Liver (tissue), 9 donors: ENCODE measurements around the gene TAF13. TPM values are rescaled to one million over a fixed set of nuclear protein-coding genes. Genes with fewer than 3 reads are reported as not detected.

Experiments
- DNase-seq: peaks from one replicate; pipeline ENCODE4 v3.0.0-alpha.2; 2017; ENCODE audit warnings: low spot score
- H3K27ac ChIP-seq, 2 donors: one replicate each; pipeline ENCODE4 v1.7.0; 2013; ENCODE audit warnings: inconsistent platforms in 2 of 2, low read length in 2 of 2, control low read depth in 1 of 2, low read depth in 1 of 2, mild to moderate bottlenecking in 1 of 2
- H3K27me3 ChIP-seq, 4 donors: one replicate each; pipeline versions ENCODE4 v1.6.1 to v1.7.0; 2013; ENCODE audit warnings: low read length in 3 of 4, inconsistent platforms in 1 of 4, mild to moderate bottlenecking in 1 of 4, moderate library complexity in 1 of 4; ENCODE audit not compliant: control insufficient read depth in 4 of 4, insufficient read depth in 4 of 4
- H3K36me3 ChIP-seq, 4 donors: one replicate each; pipeline versions ENCODE4 v1.6.1 to v1.7.0; 2013; ENCODE audit warnings: low read length in 3 of 4, mild to moderate bottlenecking in 3 of 4, low read depth in 1 of 4, moderate library complexity in 1 of 4; ENCODE audit not compliant: control insufficient read depth in 4 of 4, insufficient read depth in 3 of 4
- H3K4me1 ChIP-seq, 4 donors: one replicate each; pipeline versions ENCODE4 v1.6.1 to v1.7.0; 2013; ENCODE audit warnings: low read length in 3 of 4, mild to moderate bottlenecking in 3 of 4, moderate library complexity in 1 of 4; ENCODE audit not compliant: control insufficient read depth in 4 of 4, insufficient read depth in 4 of 4
- H3K4me3 ChIP-seq, 3 donors: one replicate each; pipeline versions ENCODE4 v1.6.1 to v1.7.0; 2013; ENCODE audit warnings: low read length in 3 of 3, control low read depth in 1 of 3, low read depth in 1 of 3, mild to moderate bottlenecking in 1 of 3
- H3K9ac ChIP-seq, 2 donors: one replicate each; pipeline ENCODE4 v1.7.0; 2013; ENCODE audit warnings: low read length in 2 of 2, mild to moderate bottlenecking in 2 of 2, moderate library complexity in 2 of 2, control low read depth in 1 of 2, low read depth in 1 of 2
- H3K9me3 ChIP-seq, 4 donors: one replicate each; pipeline versions ENCODE4 v1.6.1 to v1.7.0; 2013; ENCODE audit warnings: low read length in 3 of 4; ENCODE audit not compliant: control insufficient read depth in 4 of 4
- CTCF ChIP-seq: fragments of 150-350 bp; IDR thresholded peaks from 2 replicates; pipeline ENCODE4 v1.5.1; 2017; ENCODE audit warnings: improper control_type of control experiment, low read depth, low read length; ENCODE audit not compliant: missing input control
- EGR1 ChIP-seq, 2 donors: IDR thresholded peaks; 2 replicates each; pipeline ENCODE4 v1.6.1; 2016 to 2018; ENCODE audit warnings: antibody characterized with exemption in 2 of 2, low read depth in 2 of 2
- FOXA1 ChIP-seq: IDR thresholded peaks from 2 replicates; pipeline ENCODE4 v1.6.1; 2016; ENCODE audit warnings: antibody characterized with exemption
- FOXA2 ChIP-seq: IDR thresholded peaks from 2 replicates; pipeline ENCODE4 v1.6.1; 2016; ENCODE audit warnings: antibody characterized with exemption
- GABPA ChIP-seq, 2 donors: IDR thresholded peaks in 1 of 2; conservative IDR thresholded peaks in 1 of 2; 2 replicates each; pipeline ENCODE4 v1.6.1; 2016; ENCODE audit warnings: antibody characterized with exemption in 2 of 2, mild to moderate bottlenecking in 1 of 2, moderate library complexity in 1 of 2
- HNF4A ChIP-seq, 2 donors: conservative IDR thresholded peaks; 2 replicates each; pipeline ENCODE4 v1.6.1; 2016; ENCODE audit warnings: antibody characterized with exemption in 2 of 2, mild to moderate bottlenecking in 2 of 2
- HNF4G ChIP-seq: IDR thresholded peaks from 2 replicates; pipeline ENCODE4 v1.6.1; 2016; ENCODE audit warnings: antibody characterized with exemption
- JUND ChIP-seq, 2 donors: IDR thresholded peaks; 2 replicates each; pipeline ENCODE4 v1.6.1; 2016; ENCODE audit warnings: antibody characterized with exemption in 2 of 2
- MAX ChIP-seq: IDR thresholded peaks from 2 replicates; pipeline ENCODE4 v1.6.1; 2016; ENCODE audit warnings: antibody characterized with exemption
- NR2F2 ChIP-seq: IDR thresholded peaks from 2 replicates; pipeline ENCODE4 v1.6.1; 2016; ENCODE audit warnings: antibody characterized with exemption
- RAD21 ChIP-seq, 2 donors: IDR thresholded peaks; 2 replicates each; pipeline ENCODE4 v1.6.1; 2016; ENCODE audit warnings: antibody characterized with exemption in 2 of 2, mild to moderate bottlenecking in 2 of 2
- REST ChIP-seq: IDR thresholded peaks from 2 replicates; pipeline ENCODE4 v1.6.1; 2016; ENCODE audit warnings: antibody characterized with exemption, mild to moderate bottlenecking
- RXRA ChIP-seq, 2 donors: IDR thresholded peaks; 2 replicates each; pipeline ENCODE4 v1.6.1; 2017 to 2018; ENCODE audit warnings: antibody characterized with exemption in 2 of 2, mild to moderate bottlenecking in 1 of 2
- SP1 ChIP-seq: IDR thresholded peaks from 2 replicates; pipeline ENCODE4 v1.6.1; 2018; ENCODE audit warnings: antibody characterized with exemption, mild to moderate bottlenecking
- TAF1 ChIP-seq: conservative IDR thresholded peaks from 2 replicates; pipeline ENCODE4 v1.6.1; 2016; ENCODE audit warnings: antibody characterized with exemption, mild to moderate bottlenecking
- YY1 ChIP-seq: IDR thresholded peaks from 2 replicates; pipeline ENCODE4 v1.6.1; 2016; ENCODE audit warnings: antibody characterized with exemption, mild to moderate bottlenecking
- WGBS: extraction: QIAGEN DNeasy Blood & Tissue Kit; methylation state at CpG from one replicate; pipeline ENCODE4 v1.1.7; 2013; 5-methylcytosine and 5-hydroxymethylcytosine counted together
- polyA plus RNA-seq, 2 donors: library from polyadenylated mRNA; stranded (reverse) in 1 of 2; unstranded in 1 of 2; fragments of 200-250 nt in 1 of 2; fragments of >200 nt in 1 of 2; fragmentation: Nextera tagmentation in 1 of 2; extraction: Ambion mirVana in 1 of 2; gene quantifications; one replicate each; pipeline versions ENCODE4 v1.2.1 to v1.2.3, GENCODE V29; 2013 to 2015
- total RNA-seq, 2 donors: library from RNA; depleted of rRNA; stranded (reverse); fragments of >200 nt; gene quantifications; one replicate each; pipeline ENCODE4 v1.2.3, GENCODE V29; 2014
- TF ChIP-seq, protein P1 (sequence below): IDR thresholded peaks from 2 replicates; pipeline ENCODE4 v1.6.1; 2016; ENCODE audit warnings: antibody characterized with exemption
- TF ChIP-seq, protein P2 (sequence below): IDR thresholded peaks from 2 replicates; pipeline ENCODE4 v1.6.1; 2016; ENCODE audit warnings: antibody characterized with exemption
- donor health status: healthy.
- donor health status: healthy.
- donor health status: healthy.
- donor health status: healthy.
- donor health status: healthy.

TAF13 gene
- total and polyA plus RNA-seq, 4 donors: 17.9 to 31.7 (median 20.2) TPM

DNA sequence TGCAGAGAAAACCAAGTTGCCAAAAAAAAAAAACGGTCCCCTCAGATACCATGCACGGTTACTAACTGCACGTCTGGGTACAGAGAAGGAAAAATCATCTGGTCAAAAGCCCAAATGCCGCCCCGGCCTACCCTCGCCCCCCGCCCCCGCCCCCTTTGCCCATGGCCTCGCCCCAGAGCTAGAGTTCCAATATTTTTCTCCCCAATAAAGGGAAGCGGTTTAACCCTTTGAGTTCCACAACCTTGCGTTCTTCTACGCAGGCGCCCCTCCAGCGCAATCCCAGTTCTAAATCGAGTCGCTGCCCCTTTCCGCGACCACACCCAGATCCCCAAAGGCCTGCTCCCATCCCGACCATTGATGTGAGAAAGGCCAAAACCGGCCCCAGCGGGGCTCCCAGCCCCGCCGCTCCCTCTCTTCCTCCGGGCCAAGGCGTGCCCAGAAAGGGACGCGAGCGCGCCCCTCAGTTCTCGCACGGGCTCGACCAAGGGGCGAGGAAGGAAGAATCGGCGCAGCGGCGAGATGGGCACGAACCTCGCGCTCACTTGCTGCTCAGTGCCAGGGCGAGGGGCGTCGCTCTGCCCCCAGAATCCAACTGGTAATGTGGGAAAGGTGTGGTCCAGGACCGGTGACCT is 34.7 kb downstream of the TAF13 start:
- peak; percentile 35 for DNase-seq
- H3K4me1 ChIP-seq: peaks cover 0 to 14% (median 10%) of the 10 kb centered on the region in 4 donors
- H3K36me3 ChIP-seq: no peaks in the 10 kb centered on the region
- peak overlapping the region; percentile 21 to 65 for H3K9ac ChIP-seq
- peak overlapping the region; percentile 1 to 65 for H3K27ac ChIP-seq
- TF ChIP-seq HNF4A (conservative IDR thresholded peaks at IDR 0.05) (no peak), MAX (no peak), HNF4G (no peak), EGR1 (IDR thresholded peaks at IDR 0.05; ENCODE audit: low read depth in 2 of 2) (no peak), JUND (IDR thresholded peaks at IDR 0.05) (no peak), FOXA2 (no peak), TAF1 (no peak), RXRA (IDR thresholded peaks at IDR 0.05) (no peak), SP1 (no peak), YY1 (no peak)
- TF ChIP-seq, protein P1, sequence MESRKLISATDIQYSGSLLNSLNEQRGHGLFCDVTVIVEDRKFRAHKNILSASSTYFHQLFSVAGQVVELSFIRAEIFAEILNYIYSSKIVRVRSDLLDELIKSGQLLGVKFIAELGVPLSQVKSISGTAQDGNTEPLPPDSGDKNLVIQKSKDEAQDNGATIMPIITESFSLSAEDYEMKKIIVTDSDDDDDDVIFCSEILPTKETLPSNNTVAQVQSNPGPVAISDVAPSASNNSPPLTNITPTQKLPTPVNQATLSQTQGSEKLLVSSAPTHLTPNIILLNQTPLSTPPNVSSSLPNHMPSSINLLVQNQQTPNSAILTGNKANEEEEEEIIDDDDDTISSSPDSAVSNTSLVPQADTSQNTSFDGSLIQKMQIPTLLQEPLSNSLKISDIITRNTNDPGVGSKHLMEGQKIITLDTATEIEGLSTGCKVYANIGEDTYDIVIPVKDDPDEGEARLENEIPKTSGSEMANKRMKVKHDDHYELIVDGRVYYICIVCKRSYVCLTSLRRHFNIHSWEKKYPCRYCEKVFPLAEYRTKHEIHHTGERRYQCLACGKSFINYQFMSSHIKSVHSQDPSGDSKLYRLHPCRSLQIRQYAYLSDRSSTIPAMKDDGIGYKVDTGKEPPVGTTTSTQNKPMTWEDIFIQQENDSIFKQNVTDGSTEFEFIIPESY: no peak
- TF ChIP-seq, protein P2, sequence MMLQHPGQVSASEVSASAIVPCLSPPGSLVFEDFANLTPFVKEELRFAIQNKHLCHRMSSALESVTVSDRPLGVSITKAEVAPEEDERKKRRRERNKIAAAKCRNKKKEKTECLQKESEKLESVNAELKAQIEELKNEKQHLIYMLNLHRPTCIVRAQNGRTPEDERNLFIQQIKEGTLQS: no peak
- no peaks in the 10 kb centered on the region for H3K27me3 ChIP-seq
- H3K9me3 ChIP-seq: no peaks in the 10 kb centered on the region
- peak overlapping the region; percentile 75 to 89 (median 76) for H3K4me3 ChIP-seq
- WGBS: under 1% methylated on average over 44 of the region's 44 CpGs

DNA sequence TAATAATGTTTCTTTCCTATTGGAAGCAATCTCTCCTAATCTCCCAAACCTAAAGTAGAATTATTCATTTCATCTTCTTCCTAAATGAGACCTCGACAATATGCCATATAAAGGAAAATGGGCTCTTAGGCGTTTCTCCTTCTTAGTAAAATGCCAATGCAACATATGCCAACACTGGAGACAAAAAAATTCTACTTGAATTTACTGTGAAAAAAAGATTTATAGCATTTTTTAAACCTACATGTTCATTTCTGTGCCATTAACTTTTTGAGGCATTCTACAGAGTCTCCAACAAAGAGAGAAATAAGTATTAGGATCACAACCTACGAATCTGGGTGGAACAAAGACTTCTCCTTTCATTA is 35.2 kb downstream of the TAF13 start:
- TF ChIP-seq, protein P2: no peak
- TF ChIP-seq FOXA2 (no peak), RXRA (IDR thresholded peaks at IDR 0.05) (no peak), JUND (IDR thresholded peaks at IDR 0.05) (no peak), MAX (no peak), SP1 (no peak), NR2F2 (no peak), TAF1 (no peak), YY1 (no peak), EGR1 (IDR thresholded peaks at IDR 0.05; ENCODE audit: low read depth in 2 of 2) (no peak), RAD21 (IDR thresholded peaks at IDR 0.05) (no peak), HNF4G (no peak), REST (no peak), FOXA1 (no peak), GABPA (IDR thresholded peaks at IDR 0.05 in 1 of 2, conservative IDR thresholded peaks at IDR 0.05 in 1 of 2) (no peak), HNF4A (conservative IDR thresholded peaks at IDR 0.05) (no peak), CTCF (no peak)
- TF ChIP-seq, protein P1: no peak
- Histone ChIP-seq H3K9ac (no peak overlapping the region), H3K36me3 (no peaks in the 10 kb centered on the region), H3K4me1 (peaks cover 0 to 14% (median 10%) of the 10 kb centered on the region in 4 donors), H3K27ac (no peak overlapping the region), H3K27me3 (no peaks in the 10 kb centered on the region), H3K9me3 (no peaks in the 10 kb centered on the region), H3K4me3 (peak overlapping the region in 2 of 3 donors; percentile 75 to 89)
- WGBS: 48% methylated on average over 3 of the region's 3 CpGs
- no peak for DNase-seq
